Nephron (organoid): ENCODE results near the gene SLC22A2.

Experiments used
- H3K27ac Mint-ChIP-seq, 3 experiments: 2 replicates each; pipeline ENCODE4 v1.8.0; 2020; ENCODE audit warnings: mixed read lengths in 3 of 3, mild to moderate bottlenecking in 2 of 3, moderate library complexity in 1 of 3
- H3K27me3 Mint-ChIP-seq: 2 replicates; pipeline ENCODE4 v1.8.0; 2021; ENCODE audit warnings: low read depth, mild to moderate bottlenecking, moderate library complexity, mixed read lengths
- H3K36me3 Mint-ChIP-seq: 2 replicates; pipeline ENCODE4 v1.8.0; 2020; ENCODE audit warnings: low read depth, mixed read lengths
- H3K4me1 Mint-ChIP-seq: 2 replicates; pipeline ENCODE4 v1.8.0; 2020; ENCODE audit warnings: mixed read lengths
- H3K4me3 Mint-ChIP-seq, 3 experiments: 2 replicates each; pipeline ENCODE4 v1.8.0; 2020; ENCODE audit warnings: mild to moderate bottlenecking in 3 of 3, mixed read lengths in 3 of 3, moderate library complexity in 2 of 3
- H3K9me3 Mint-ChIP-seq: 2 replicates; pipeline ENCODE4 v1.8.0; 2020; ENCODE audit warnings: mixed read lengths
- TF ChIP-seq, protein P1 (sequence below), 3 experiments: fragments of 200-600 bp; sonication (generic); IDR thresholded peaks; one replicate each; pipeline ENCODE4 v1.5.0; 2021; ENCODE audit warnings: antibody characterized with exemption in 3 of 3; ENCODE audit not compliant: unreplicated experiment in 3 of 3

The SLC22A2 gene

GRCh38 chr6:160227769-160228161 is 30.9 kb downstream of the SLC22A2 start:
- no peak overlapping the region for H3K27ac Mint-ChIP-seq
- H3K9me3 Mint-ChIP-seq = peaks cover 2% of the 10 kb centered on the region
- TF ChIP-seq, protein P1, sequence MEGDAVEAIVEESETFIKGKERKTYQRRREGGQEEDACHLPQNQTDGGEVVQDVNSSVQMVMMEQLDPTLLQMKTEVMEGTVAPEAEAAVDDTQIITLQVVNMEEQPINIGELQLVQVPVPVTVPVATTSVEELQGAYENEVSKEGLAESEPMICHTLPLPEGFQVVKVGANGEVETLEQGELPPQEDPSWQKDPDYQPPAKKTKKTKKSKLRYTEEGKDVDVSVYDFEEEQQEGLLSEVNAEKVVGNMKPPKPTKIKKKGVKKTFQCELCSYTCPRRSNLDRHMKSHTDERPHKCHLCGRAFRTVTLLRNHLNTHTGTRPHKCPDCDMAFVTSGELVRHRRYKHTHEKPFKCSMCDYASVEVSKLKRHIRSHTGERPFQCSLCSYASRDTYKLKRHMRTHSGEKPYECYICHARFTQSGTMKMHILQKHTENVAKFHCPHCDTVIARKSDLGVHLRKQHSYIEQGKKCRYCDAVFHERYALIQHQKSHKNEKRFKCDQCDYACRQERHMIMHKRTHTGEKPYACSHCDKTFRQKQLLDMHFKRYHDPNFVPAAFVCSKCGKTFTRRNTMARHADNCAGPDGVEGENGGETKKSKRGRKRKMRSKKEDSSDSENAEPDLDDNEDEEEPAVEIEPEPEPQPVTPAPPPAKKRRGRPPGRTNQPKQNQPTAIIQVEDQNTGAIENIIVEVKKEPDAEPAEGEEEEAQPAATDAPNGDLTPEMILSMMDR (IDR thresholded peaks at IDR 0.05; ENCODE audit: unreplicated experiment in 3 of 3) = no peak

GRCh38 chr6:160227038-160227768 is 31.4 kb downstream of the SLC22A2 start:
- H3K4me1 Mint-ChIP-seq = peaks cover 5% of the 10 kb centered on the region
- TF ChIP-seq, protein P1 (IDR thresholded peaks at IDR 0.05; ENCODE audit: unreplicated experiment in 3 of 3) = no peak
- H3K4me3 Mint-ChIP-seq = no peak overlapping the region
- no peaks in the 10 kb centered on the region for H3K36me3 Mint-ChIP-seq
- peaks cover 2% of the 10 kb centered on the region for H3K9me3 Mint-ChIP-seq
- H3K27ac Mint-ChIP-seq = no peak overlapping the region
- H3K27me3 Mint-ChIP-seq = peaks cover 3% of the 10 kb centered on the region

More at GRCh38 chr6:160227769-160228161, 30.9 kb downstream of the SLC22A2 start:
- Mint-ChIP-seq H3K4me3 (no peak overlapping the region), H3K36me3 (no peaks in the 10 kb centered on the region), H3K27me3 (peaks cover 3% of the 10 kb centered on the region), H3K4me1 (peaks cover 5% of the 10 kb centered on the region)

DNA sequence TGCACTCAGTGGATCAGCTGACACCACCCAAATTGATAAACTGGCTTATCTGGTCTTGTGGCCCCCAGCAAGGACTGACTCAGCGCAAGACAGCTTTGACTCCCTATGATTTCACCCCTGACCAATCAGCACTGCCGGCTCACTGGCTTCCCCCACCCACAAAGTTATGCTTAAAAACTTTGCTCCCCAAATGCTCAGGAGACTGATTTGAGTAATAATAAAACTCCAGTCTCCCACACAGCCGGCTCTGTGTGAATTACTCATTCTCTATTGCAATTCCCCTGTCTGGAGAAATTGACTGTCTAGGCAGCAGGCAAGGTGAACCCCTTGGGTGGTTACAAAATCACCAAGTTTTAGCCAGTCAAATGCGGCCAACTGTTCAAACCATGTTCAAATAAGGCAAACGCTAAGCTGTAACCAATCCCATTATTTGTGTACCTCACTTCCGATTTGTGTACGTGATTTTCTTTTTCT is 32.5 kb downstream of the SLC22A2 start:
- H3K27ac Mint-ChIP-seq = no peak overlapping the region
- no peaks in the 10 kb centered on the region for H3K36me3 Mint-ChIP-seq
- peaks cover 2% of the 10 kb centered on the region for H3K9me3 Mint-ChIP-seq
- TF ChIP-seq, protein P1 (IDR thresholded peaks at IDR 0.05; ENCODE audit: unreplicated experiment in 3 of 3) = no peak
- peaks cover 5% of the 10 kb centered on the region for H3K4me1 Mint-ChIP-seq
- no peak overlapping the region for H3K4me3 Mint-ChIP-seq
- peaks cover 3% of the 10 kb centered on the region for H3K27me3 Mint-ChIP-seq

DNA sequence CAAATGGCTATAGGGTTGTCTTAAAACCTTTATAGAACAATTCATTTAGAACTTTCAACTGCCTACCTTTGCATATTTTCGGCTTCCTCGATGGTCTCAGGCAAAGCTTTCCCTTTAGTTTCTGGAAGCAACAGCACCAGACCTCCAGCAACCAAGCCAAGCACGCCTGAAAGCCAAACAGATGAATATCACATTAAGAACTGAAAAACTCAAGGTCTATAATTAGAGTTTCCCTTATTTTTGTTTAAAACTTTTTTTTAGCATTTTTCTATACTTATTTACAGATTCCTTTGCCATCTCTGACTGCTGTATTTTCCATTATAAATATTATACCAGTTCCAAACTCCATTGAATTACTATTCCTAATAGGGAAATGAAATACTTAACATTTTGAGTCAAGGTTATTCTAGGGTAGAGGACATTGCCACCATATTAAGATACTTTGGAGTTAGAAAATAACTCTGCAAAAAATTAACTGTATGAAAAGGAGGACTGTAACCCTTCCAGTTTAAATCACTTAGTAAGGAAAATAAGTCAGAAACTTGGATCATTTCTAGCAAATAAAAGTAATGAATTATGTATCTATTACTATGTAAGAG is 33.9 kb downstream of the SLC22A2 start:
- peaks cover 6% of the 10 kb centered on the region for H3K9me3 Mint-ChIP-seq
- no peaks in the 10 kb centered on the region for H3K36me3 Mint-ChIP-seq
- no peak overlapping the region for H3K4me3 Mint-ChIP-seq
- H3K27me3 Mint-ChIP-seq = peaks cover 3% of the 10 kb centered on the region
- H3K4me1 Mint-ChIP-seq = peaks cover 5% of the 10 kb centered on the region
- TF ChIP-seq, protein P1 (IDR thresholded peaks at IDR 0.05; ENCODE audit: unreplicated experiment in 3 of 3) = no peak
- H3K27ac Mint-ChIP-seq = peak overlapping the region in 2 of 3 experiments; percentile 62 to 65

GRCh38 chr6:160222491-160222890 is 36.1 kb downstream of the SLC22A2 start:
- Mint-ChIP-seq H3K4me1 (peaks cover 5% of the 10 kb centered on the region), H3K36me3 (no peaks in the 10 kb centered on the region), H3K4me3 (no peak overlapping the region), H3K27me3 (peaks cover 12% of the 10 kb centered on the region), H3K27ac (no peak overlapping the region), H3K9me3 (peaks cover 3% of the 10 kb centered on the region)
- TF ChIP-seq, protein P1 (IDR thresholded peaks at IDR 0.05; ENCODE audit: unreplicated experiment in 3 of 3) = no peak
